ENCODE measurements around the gene PCDHB12.
"Not testable (repeated sequence)": the region's sequence is repeated elsewhere in the genome, so short reads cannot be mapped to it uniquely, and the experiment has no call there.

Gene PCDHB12

GRCh38 chr5:141245250-141245717, 36.8 kb downstream of the PCDHB12 start, which contains the start of gene PCDHB15:
PCDHB15 (plus strand) TSS chr5:141245395; CDS start chr5:141245579, 184 bp downstream.
- no CpG with 5 or more reads among the region's 16 CpGs for WGBS, 2 donors (ENCODE audit: extremely low coverage in 2 of 2, insufficient read length in 2 of 2, insufficient replicate concordance in 1 of 2)
- peak; percentile 39 for DNase-seq (ENCODE audit: low spot score)

GRCh38 chr5:141246971-141247370, 38.5 kb downstream of the PCDHB12 start:
- H2BK12ac ChIP-seq (ENCODE audit: low read length); DNase-seq (ENCODE audit: low spot score); H4K91ac ChIP-seq (ENCODE audit: low read depth, low read length, poor library complexity); H2BK5ac ChIP-seq (ENCODE audit: low read length); H4K8ac ChIP-seq (ENCODE audit: low read depth, low read length); H2BK15ac ChIP-seq (ENCODE audit: low read length); H3K23ac ChIP-seq (ENCODE audit: low read depth, low read length, poor library complexity); H2AFZ ChIP-seq (ENCODE audit: low read length); H3K9ac ChIP-seq (ENCODE audit: low read depth, low read length, poor library complexity); H3K27ac ChIP-seq (replicated peaks; ENCODE audit: low read length); H3K27me3 ChIP-seq (ENCODE audit: control insufficient read depth in 3 of 3, insufficient read depth in 3 of 3, low read depth in 1 of 3, low read length in 3 of 3); H3K79me1 ChIP-seq (ENCODE audit: low read depth, low read length); H3K4me2 ChIP-seq (ENCODE audit: insufficient read depth, low read length, poor library complexity, severe bottlenecking); H3K18ac ChIP-seq (ENCODE audit: low read length); H3K14ac ChIP-seq (ENCODE audit: low read length); H3K4me3 ChIP-seq (ENCODE audit: low read length in 2 of 2); H3K4ac ChIP-seq (ENCODE audit: low read length); H2AK5ac ChIP-seq (ENCODE audit: low read depth, low read length); H2BK120ac ChIP-seq (ENCODE audit: low read depth, low read length); H3K4me1 ChIP-seq (ENCODE audit: control insufficient read depth in 2 of 2, insufficient read depth in 1 of 2, low read depth in 1 of 2, low read length in 2 of 2): not testable (repeated sequence)
- Histone ChIP-seq H3K36me3 (replicated peaks in 1 of 2; ENCODE audit: control insufficient read depth in 2 of 2, insufficient read depth in 2 of 2, low read length in 2 of 2) (peaks cover 5 to 11% of the 10 kb centered on the region in 2 donors), H3K9me3 (replicated peaks in 1 of 2; ENCODE audit: control insufficient read depth in 2 of 2, insufficient read depth in 1 of 2, low read depth in 1 of 2, low read length in 2 of 2) (peaks cover 20 to 54% of the 10 kb centered on the region in 2 donors)
- WGBS, 2 donors (ENCODE audit: extremely low coverage in 2 of 2, insufficient read length in 2 of 2, insufficient replicate concordance in 1 of 2) = no CpG with 5 or more reads among the region's 42 CpGs

More at GRCh38 chr5:141245250-141245717, 36.8 kb downstream of the PCDHB12 start, which contains the start of gene PCDHB15:
- no peaks in the 10 kb centered on the region for H3K27me3 ChIP-seq (ENCODE audit: control insufficient read depth in 3 of 3, insufficient read depth in 3 of 3, low read depth in 1 of 3, low read length in 3 of 3)
- H2AK5ac ChIP-seq (ENCODE audit: low read depth, low read length) = no peak within 1 kb of the TSS
- no peaks in the 10 kb centered on the region for H3K4me1 ChIP-seq (ENCODE audit: control insufficient read depth in 2 of 2, insufficient read depth in 1 of 2, low read depth in 1 of 2, low read length in 2 of 2)
- no peak within 1 kb of the TSS for H4K91ac ChIP-seq (ENCODE audit: low read depth, low read length, poor library complexity)
- peaks cover 5 to 11% of the 10 kb centered on the region in 2 donors for H3K36me3 ChIP-seq (replicated peaks in 1 of 2; ENCODE audit: control insufficient read depth in 2 of 2, insufficient read depth in 2 of 2, low read length in 2 of 2)
- H3K23ac ChIP-seq (ENCODE audit: low read depth, low read length, poor library complexity) = no peak within 1 kb of the TSS
- peak within 1 kb of the TSS; percentile 79 for H2AFZ ChIP-seq (ENCODE audit: low read length)
- peak within 1 kb of the TSS; percentile 36 for H3K18ac ChIP-seq (ENCODE audit: low read length)
- H3K4me3 ChIP-seq (ENCODE audit: low read length in 2 of 2) = peak within 1 kb of the TSS; percentile 48 to 71
- H2BK5ac ChIP-seq (ENCODE audit: low read length) = no peak within 1 kb of the TSS
- H2BK120ac ChIP-seq (ENCODE audit: low read depth, low read length) = no peak within 1 kb of the TSS
- H3K14ac ChIP-seq (ENCODE audit: low read length) = no peak within 1 kb of the TSS
- no peak within 1 kb of the TSS for H2BK15ac ChIP-seq (ENCODE audit: low read length)
- peak within 1 kb of the TSS; percentile 60 for H3K27ac ChIP-seq (replicated peaks; ENCODE audit: low read length)
- no peak within 1 kb of the TSS for H4K8ac ChIP-seq (ENCODE audit: low read depth, low read length)
- no peak within 1 kb of the TSS for H3K9ac ChIP-seq (ENCODE audit: low read depth, low read length, poor library complexity)
- no peak within 1 kb of the TSS for H3K4ac ChIP-seq (ENCODE audit: low read length)
- no peak within 1 kb of the TSS for H2BK12ac ChIP-seq (ENCODE audit: low read length)
- H3K79me1 ChIP-seq (ENCODE audit: low read depth, low read length) = no peaks in the 10 kb centered on the region
- H3K9me3 ChIP-seq (replicated peaks in 1 of 2; ENCODE audit: control insufficient read depth in 2 of 2, insufficient read depth in 1 of 2, low read depth in 1 of 2, low read length in 2 of 2) = peaks cover 29 to 53% of the 10 kb centered on the region in 2 donors
- peak within 1 kb of the TSS; percentile 23 for H3K4me2 ChIP-seq (ENCODE audit: insufficient read depth, low read length, poor library complexity, severe bottlenecking)

GRCh38 chr5:141247434-141247833, 38.9 kb downstream of the PCDHB12 start:
- H3K79me1 ChIP-seq (ENCODE audit: low read depth, low read length); H2BK120ac ChIP-seq (ENCODE audit: low read depth, low read length); H2BK15ac ChIP-seq (ENCODE audit: low read length); H3K4me2 ChIP-seq (ENCODE audit: insufficient read depth, low read length, poor library complexity, severe bottlenecking); H3K27ac ChIP-seq (replicated peaks; ENCODE audit: low read length); H3K14ac ChIP-seq (ENCODE audit: low read length); H3K9ac ChIP-seq (ENCODE audit: low read depth, low read length, poor library complexity); H3K27me3 ChIP-seq (ENCODE audit: control insufficient read depth in 3 of 3, insufficient read depth in 3 of 3, low read depth in 1 of 3, low read length in 3 of 3); H3K23ac ChIP-seq (ENCODE audit: low read depth, low read length, poor library complexity); H2AK5ac ChIP-seq (ENCODE audit: low read depth, low read length); H3K4me1 ChIP-seq (ENCODE audit: control insufficient read depth in 2 of 2, insufficient read depth in 1 of 2, low read depth in 1 of 2, low read length in 2 of 2); H4K91ac ChIP-seq (ENCODE audit: low read depth, low read length, poor library complexity); H2AFZ ChIP-seq (ENCODE audit: low read length); H3K4ac ChIP-seq (ENCODE audit: low read length); H2BK5ac ChIP-seq (ENCODE audit: low read length); DNase-seq (ENCODE audit: low spot score); H4K8ac ChIP-seq (ENCODE audit: low read depth, low read length); H2BK12ac ChIP-seq (ENCODE audit: low read length); H3K18ac ChIP-seq (ENCODE audit: low read length): not testable (repeated sequence)
- Histone ChIP-seq H3K9me3 (replicated peaks in 1 of 2; ENCODE audit: control insufficient read depth in 2 of 2, insufficient read depth in 1 of 2, low read depth in 1 of 2, low read length in 2 of 2) (peaks cover 19 to 55% of the 10 kb centered on the region in 2 donors), H3K4me3 (ENCODE audit: low read length in 2 of 2) (peak overlapping the region in 1 of 2 donors; percentile 55), H3K36me3 (replicated peaks in 1 of 2; ENCODE audit: control insufficient read depth in 2 of 2, insufficient read depth in 2 of 2, low read length in 2 of 2) (peaks cover 5 to 11% of the 10 kb centered on the region in 2 donors)
- WGBS, 2 donors (ENCODE audit: extremely low coverage in 2 of 2, insufficient read length in 2 of 2, insufficient replicate concordance in 1 of 2) = no CpG with 5 or more reads among the region's 34 CpGs

DNA sequence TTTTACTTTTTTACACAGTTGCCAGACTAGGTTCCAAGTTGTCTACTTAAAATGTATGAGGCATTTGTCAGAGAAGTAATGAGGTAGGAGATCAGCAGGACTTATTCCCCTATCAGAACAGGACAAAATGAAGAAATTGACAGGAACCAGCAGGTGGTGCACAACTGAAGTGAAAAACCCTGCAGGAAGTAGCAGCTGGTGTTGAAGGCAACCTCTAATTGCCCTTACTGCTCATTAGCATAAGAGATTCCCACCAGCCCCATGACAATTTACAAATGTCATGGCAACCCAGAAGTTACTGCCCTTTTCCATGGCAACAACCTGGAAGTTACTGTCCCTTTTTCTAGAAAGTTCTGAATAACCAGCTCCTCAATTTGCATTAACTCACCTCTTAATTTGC, 42.1 kb downstream of the PCDHB12 start:
- Histone ChIP-seq H3K23ac (ENCODE audit: low read depth, low read length, poor library complexity) (no peak overlapping the region), H3K4me1 (ENCODE audit: control insufficient read depth in 2 of 2, insufficient read depth in 1 of 2, low read depth in 1 of 2, low read length in 2 of 2) (no peaks in the 10 kb centered on the region), H3K9ac (ENCODE audit: low read depth, low read length, poor library complexity) (no peak overlapping the region), H3K4me3 (ENCODE audit: low read length in 2 of 2) (no peak overlapping the region), H2BK12ac (ENCODE audit: low read length) (no peak overlapping the region), H3K9me3 (replicated peaks in 1 of 2; ENCODE audit: control insufficient read depth in 2 of 2, insufficient read depth in 1 of 2, low read depth in 1 of 2, low read length in 2 of 2) (peaks cover 14 to 62% of the 10 kb centered on the region in 2 donors), H2BK5ac (ENCODE audit: low read length) (no peak overlapping the region), H3K27me3 (ENCODE audit: control insufficient read depth in 3 of 3, insufficient read depth in 3 of 3, low read depth in 1 of 3, low read length in 3 of 3) (no peaks in the 10 kb centered on the region), H3K4me2 (ENCODE audit: insufficient read depth, low read length, poor library complexity, severe bottlenecking) (no peak overlapping the region), H3K27ac (replicated peaks; ENCODE audit: low read length) (no peak overlapping the region), H4K8ac (ENCODE audit: low read depth, low read length) (no peak overlapping the region), H2BK15ac (ENCODE audit: low read length) (no peak overlapping the region), H3K79me1 (ENCODE audit: low read depth, low read length) (no peaks in the 10 kb centered on the region), H2BK120ac (ENCODE audit: low read depth, low read length) (no peak overlapping the region), H3K36me3 (replicated peaks in 1 of 2; ENCODE audit: control insufficient read depth in 2 of 2, insufficient read depth in 2 of 2, low read length in 2 of 2) (peaks cover 5 to 11% of the 10 kb centered on the region in 2 donors), H2AFZ (ENCODE audit: low read length) (no peak overlapping the region), H4K91ac (ENCODE audit: low read depth, low read length, poor library complexity) (no peak overlapping the region), H3K4ac (ENCODE audit: low read length) (no peak overlapping the region), H3K14ac (ENCODE audit: low read length) (no peak overlapping the region), H3K18ac (ENCODE audit: low read length) (no peak overlapping the region), H2AK5ac (ENCODE audit: low read depth, low read length) (no peak overlapping the region)
- DNase-seq (ENCODE audit: low spot score) = no peak

Data from neuronal stem cell (in vitro differentiated cells).